HG03571 (cell line): ENCODE data around the gene PAM16.
"Not testable (repeated sequence)": the region's sequence is repeated elsewhere in the genome, so short reads cannot be mapped to it uniquely, and the experiment has no call there.

Source experiments
- ATAC-seq: cut with Tn5 transposase; IDR thresholded peaks from one replicate; pipeline ENCODE4 v1.9.1; 2021; ENCODE audit not compliant: unreplicated experiment

Gene PAM16

DNA sequence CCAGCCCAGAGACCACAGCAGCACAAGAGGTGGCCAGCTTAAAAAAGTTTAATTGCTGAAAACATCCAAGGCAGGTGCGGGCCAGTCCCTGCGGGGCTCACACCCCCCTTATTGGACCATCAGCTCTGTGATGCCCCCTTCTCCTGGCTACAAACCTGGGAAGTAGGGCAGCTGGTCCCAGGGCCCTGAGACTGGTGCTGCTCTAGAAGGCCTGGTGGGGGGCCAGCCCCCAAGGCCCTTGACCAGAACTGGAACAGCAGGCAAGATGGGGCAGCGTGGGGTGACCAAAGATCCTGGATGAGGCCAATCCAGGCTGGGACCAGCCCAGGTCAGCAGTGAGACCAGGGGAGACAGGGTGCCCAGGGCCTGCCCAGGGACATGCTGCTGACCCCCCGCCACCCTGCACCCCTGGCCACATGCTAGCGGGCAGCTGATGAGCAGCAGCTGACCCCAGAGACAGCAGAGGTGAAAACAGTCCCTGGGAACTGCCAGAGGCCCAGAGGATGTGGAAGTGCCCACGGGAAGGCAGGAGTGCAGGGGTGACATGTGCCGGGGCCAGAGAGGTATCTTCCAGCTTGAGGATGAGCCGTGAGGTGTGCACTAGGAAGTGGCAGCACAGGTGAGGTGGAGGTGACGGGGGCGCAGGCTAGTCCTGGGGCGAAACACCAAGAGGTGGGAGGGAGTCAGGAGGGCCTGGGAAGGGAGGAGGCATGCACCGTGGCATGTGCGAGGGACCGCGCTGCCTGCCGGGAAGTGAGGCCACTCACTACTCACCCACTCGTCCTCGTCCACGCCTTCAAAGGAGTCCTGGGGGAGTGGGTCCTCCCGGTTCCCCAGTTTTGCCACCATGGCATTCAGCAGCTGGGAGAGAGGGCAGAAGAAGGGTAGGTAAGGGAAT is 3.6 kb upstream of the PAM16 start:
- ATAC-seq: no peak

DNA sequence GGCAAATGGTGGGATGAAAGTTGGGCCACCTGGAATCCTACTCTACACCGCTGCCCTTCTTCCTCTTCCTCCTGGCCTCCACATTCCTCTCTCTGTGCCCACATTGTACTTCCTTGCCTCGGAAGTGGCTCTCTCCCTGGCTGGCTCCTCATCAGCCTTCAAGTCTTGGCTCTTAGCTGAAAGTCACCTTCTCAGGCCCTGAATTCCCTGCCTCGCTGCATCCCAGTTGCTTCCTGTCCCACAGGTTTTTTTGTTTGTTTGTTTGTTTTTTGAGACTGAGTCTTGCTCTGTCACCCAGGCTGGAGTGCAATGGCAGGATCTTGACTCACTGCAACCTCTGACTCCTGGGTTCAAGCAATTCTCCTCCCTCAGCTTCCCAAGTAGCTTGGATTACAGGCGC is 2.6 kb upstream of the PAM16 start:
- no peak for ATAC-seq

DNA sequence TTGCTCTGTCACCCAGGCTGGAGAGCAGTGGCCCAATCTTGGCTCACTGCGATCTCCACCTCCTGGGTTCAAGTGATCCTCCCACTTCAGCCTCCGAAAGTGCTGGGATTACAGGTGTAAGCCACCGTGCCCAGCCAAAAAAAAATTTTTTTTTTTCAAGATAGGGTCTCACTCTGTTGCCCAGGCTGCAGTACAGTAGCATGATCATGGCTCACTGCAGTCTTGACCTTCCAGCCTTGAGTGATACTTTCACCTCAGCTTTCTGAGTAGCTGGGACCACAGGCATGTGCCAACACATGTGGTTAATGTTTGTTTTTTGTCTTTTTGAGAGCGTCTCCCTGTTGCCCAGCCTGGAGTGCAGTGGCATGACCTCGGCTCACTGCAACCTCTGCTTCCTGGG is 1.7 kb upstream of the PAM16 start:
- ATAC-seq: no peak

DNA sequence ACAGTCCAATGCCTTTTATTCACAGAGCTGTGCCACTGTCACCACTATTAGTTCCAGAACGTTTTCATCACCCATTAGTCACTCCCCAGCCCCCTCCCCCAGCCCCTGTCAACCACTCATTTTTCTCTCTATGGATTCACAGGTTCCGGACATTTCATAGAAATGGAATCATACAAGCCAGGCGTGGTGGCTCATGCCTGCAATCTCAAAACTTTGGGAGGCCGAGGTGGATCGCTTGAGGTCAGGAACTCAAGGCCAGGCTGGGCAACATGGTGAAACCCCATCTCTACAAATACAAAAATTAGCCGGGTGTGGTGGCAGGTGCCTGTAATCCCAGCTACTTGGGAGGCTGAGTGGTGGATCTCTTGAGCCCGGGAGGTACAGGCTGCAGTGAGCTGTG is 759 bp upstream of the PAM16 start:
- no peak for ATAC-seq

DNA sequence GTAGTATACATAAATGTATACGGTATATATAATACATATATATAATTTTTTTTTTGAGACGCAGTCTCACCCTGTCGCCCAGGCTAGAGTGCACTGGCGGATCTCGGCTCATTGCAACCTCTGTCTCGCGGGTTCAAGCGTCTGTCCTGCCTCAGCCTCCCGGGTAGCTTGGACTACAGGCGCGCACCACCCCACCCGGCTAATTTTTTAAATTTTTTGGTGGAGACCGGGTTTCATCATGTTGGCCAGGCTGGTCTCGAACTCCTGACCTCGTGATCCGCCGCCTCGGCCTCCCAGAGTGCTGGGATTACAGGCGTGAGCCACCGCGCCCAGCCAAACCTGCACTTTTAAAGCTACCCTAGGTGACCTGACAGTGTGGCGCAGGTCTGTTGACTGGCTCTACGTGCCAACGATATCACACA is 745 bp downstream of the PAM16 start:
- peak; percentile 4 for ATAC-seq

DNA sequence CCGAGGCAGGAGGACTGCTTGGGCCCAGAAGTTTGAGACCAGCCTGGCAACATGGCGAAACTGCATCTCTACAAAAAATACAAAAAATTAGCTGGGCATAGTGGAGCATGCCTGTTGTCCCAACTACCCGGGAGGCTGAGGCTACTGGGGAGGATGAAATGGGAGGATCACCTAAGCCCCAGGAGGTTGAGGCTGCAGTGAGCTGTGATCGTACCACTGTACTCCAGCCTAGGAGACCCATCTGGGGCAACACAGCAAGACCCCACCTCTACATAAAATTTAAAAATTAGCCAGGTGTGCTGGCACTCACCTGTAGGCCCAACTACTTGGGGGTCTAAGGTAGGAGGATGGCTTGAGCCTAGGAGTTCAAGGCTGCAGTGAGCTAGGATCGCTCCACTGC is 1.8 kb downstream of the PAM16 start:
- ATAC-seq: no peak

DNA sequence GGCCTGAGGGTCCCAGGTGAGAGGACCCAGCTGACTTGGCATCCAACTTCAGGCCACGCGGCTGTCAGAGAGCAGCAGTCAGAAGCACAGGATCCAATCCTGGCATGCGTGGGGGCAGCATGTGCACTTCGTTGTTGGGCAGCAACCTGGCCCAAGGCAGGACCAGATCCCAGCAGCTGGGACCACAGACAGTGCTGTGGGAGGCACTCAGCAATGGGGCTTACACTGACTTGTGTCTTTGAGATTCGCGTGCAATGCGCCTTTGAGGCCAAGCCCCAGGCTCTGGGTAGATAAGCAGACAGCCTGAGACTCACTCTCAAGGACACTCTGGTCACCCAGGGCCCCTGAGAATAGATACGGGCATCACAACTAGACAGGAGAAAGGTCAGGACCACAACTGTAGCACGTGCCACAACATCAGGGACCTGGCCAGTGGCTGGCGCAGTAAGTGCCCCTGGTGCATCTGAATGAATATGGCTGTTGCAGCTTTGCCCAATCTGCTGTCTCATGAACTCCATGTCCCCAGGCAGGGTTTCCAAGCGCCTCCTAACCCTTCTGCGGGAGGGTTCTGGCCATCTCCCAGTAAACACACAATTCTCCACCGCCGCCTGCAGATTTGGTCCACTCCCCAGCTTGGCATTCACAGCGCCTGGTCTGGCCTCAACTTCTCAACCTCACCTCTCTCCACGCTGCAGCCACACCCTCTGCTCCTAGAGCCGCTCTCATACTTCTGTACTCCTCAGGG is 3.2 kb downstream of the PAM16 start:
- no peak for ATAC-seq

DNA sequence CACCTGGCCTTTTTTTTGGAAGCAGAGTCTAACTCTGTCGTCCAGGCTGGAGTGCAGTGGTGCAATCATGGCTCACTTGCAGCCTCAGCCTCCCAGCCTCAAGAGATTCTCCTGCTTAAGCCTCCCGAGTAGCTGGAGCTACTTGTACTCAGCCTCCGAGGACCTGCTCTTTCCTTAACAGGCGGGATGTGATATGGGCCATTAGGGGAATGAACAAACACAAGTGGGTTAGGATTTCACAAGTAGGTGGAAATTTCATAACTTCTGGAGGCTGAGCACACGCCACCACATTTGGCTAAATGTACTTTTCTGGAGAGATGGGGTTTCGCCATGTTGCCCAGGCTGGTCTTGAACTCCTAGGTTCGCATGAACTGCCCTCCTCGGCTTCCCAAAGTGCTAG is 4.1 kb downstream of the PAM16 start:
- ATAC-seq: no peak

DNA sequence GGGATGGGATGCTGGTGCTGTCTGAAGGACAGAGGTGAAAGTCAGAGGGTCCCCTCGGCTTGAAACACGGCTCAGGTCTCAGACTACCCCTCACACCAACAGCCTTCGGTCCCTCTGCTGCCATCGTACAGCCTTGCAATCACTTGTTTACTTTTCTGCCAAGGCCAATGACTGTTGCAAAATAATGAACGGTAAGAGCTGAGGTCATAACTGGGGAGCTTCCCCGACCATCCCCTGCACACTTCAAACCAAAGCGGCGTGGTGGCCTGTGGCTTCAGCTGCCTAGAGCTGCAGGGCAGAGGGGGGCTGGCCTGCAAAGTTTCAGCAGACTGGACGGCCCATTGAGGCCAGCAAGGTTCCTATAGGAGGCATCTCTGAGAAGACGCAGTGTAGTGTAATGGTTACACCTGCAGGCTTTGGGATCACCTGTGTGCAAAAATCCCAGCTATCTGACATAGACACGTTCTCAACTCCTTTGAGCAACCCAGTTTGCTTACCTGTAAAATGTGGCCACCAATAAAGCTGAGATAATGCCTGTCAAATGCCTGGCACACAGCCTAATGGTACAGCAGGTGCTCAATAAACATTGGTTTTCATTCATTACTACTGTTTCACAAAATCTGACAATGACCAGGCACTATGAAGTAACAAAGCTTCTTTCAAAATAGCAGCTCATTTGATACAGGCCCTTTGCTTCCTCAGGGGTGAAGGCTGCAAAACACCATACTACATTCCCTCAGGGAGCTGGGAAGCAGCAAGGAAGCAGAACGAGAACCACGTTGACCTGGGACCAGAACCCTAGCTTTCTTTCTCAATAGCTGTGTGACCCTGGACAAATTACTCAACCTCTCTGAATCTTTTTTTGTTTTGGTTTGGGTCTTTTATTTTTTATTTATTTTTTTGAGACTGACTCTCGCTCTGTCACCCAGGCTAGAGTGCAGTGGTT is 5.0 kb downstream of the PAM16 start:
- ATAC-seq: no peak

DNA sequence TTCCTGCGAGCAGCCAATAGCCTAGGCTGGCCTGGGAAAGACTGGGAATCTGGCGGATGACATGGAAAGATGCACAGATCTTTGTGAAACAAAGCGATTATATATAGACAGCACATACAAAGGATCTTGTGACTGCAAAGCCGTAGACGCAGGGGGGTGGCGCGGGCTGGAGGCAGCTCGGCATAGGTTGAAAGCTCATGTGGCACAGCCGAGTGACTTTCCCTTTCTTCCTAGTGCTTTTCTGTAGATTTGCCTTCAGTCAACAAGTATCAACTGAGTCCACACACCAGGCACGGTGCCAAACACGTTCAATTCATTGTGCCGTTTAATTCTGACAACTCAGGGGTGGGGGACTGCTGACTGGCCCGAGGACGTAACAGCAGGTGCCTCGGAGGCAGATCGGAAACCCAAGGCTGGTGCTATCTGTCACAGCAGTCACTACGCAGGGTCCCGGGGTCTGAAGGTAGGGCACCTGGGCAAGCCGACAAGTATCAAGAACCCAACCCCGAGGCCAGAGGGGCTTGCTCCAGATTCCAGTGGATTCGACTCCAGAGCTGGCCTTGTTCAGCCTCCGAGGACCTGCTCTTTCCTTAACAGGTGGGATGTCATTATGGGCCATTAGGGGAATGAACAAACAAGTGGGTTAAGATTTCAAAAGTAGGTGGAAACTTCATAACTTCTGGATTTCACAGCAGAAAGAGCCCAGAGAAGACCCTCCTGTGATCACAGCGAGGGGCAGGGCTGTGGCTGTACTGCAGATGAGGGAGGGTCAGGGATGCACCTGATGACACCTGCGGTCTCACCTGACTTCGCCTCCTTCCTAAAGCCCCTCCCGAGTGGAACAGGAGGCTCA is 5.9 kb downstream of the PAM16 start:
- no peak for ATAC-seq

DNA sequence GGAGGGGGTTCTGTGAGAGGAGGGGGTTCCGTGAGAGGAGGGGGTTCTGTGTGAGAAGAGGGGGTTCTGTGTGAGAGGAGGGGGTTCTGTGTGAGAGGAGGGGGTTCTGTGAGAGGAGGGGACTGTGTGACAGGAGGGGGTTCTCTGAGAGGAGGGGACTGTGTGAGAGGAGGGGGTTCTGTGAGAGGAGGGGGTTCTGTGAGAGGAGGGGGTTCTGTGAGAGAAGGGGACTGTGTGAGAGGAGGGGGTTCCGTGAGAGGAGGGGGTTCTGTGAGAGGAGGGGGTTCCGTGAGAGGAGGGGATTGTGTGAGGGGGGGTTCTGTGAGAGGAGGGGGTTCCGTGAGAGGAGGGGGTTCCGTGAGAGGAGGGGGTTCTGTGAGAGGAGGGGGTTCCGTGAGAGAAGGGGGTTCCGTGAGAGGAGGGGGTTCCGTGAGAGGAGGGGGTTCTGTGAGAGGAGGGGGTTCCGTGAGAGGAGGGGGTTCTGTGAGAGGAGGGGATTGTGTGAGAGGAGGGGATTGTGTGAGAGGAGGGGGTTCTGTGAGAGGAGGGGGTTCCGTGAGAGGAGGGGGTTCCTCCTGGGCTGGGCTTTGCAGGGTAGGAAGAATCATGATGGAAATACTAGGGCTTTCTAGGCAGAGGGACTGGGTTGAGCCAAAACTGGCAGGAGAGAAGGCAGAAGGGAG is 6.7 kb downstream of the PAM16 start:
- not testable (repeated sequence) for ATAC-seq

DNA sequence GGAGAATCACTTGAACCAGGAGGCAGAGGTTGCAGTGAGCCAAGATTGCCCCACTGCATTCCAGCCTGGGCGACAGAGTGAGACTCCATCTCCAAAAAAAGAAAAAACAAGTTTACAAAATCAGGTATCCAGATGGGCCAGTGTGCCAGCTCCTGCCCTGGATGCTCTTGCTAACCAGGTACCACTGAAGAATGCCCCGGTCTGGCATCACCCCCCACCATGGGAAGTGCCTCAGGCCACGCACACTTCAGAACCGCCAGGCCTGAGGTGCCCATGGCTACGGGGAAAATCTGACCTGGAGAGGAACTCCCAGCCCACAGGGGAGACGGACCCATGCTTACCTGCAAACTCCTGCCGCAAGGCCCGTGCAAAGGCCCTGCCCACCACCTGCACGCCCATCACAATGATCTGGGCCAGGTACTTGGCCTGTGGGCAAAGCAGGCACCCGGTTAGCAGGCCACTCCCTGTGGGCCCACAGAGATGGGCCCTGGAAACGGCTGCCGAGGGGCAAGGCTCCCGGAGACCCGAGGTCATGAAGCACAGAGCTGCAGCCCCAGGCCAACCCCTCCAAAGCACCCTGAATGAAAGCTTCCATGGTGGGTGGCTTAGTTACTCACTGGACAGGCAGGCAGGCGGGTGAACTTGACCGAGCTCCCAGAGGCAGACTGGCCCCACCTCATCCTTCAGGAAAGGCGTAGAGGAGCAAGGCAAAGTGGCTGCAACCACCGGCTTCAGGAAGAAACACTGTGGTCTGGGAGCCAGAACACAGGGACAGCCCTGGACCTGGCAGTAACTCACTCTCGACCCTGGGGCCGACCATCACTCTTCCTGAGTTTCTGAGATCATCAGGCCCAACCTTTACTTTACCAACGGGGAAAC is 8.0 kb downstream of the PAM16 start:
- ATAC-seq: no peak

DNA sequence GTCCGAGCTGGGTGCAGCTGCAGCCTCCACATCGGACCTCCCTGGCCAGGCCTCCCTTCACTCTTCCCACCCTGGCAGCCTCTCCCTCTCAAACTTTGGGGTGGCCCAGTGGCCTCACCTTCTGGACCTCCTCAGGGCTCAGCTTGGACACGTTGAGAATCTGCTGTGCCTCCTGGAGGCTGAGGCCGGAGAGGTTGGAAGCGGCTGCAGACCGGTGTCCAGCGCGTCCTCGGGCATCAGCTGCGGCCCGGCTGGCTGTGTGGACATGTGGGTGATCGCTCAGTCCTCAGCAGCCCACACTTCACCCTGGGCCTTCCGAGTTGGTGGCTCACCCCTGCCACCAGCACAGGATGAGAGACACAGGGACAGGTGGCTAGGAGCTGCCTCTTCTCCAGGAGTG is 9.9 kb downstream of the PAM16 start:
- ATAC-seq: no peak

DNA sequence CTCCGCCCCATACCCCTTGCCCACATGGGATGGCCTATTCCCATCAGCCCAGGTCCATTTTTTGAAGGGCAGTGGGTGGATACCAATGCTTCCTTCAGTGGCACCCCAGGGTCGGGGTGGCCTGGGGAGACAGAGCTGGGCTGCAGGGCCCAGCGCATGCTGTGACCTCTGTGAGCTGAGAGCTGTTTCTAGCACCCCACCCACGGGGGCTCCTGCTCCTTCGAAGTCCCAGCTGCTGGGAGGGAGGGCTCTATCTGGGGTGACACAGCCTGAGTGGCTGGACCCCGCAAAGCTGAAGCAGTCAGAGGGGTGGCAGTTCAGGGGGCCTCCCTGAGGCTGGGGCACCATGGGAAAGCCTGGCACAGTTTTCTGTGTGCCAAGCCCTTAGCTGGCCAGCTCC is 10.7 kb downstream of the PAM16 start:
- no peak for ATAC-seq

DNA sequence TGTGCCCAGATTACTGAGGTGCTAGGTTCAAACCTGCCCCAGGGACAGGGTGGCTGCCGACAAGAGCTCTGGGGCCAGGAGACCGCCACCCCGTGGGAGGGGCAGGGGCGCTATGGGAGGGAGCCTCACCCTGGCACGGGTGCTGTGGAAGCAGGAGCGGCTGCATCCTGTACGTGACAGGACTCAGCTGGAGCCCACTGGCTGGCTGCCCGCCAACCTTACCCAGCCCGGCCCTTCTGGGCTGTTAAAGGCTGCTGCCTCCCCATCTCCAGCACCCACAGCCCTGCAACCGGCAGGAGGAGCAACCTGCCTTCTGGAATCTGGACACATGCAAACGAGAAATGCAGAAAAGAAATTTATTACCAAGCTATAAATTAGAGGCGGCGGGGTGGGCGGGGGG is 11.2 kb downstream of the PAM16 start:
- ATAC-seq: no peak

DNA sequence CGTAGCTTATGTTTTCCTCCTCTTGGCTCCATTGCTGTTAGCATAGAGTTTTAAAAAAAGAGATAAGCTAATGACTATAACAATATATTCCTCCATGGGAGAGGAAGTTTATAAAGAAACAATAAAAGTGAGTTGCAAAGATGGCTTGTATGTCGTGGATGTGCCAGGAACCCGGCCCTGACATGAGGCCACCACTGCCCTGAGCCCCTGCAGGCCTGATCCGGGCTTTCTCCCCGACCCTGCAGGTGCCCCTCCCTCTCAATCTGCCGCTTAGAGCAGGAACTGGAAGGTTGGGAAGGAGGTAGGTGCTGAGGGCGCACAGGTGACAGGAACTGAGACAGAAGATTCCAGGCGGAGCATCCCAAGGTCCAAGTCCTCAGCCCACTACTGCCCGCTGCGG is 11.7 kb downstream of the PAM16 start:
- ATAC-seq: no peak

DNA sequence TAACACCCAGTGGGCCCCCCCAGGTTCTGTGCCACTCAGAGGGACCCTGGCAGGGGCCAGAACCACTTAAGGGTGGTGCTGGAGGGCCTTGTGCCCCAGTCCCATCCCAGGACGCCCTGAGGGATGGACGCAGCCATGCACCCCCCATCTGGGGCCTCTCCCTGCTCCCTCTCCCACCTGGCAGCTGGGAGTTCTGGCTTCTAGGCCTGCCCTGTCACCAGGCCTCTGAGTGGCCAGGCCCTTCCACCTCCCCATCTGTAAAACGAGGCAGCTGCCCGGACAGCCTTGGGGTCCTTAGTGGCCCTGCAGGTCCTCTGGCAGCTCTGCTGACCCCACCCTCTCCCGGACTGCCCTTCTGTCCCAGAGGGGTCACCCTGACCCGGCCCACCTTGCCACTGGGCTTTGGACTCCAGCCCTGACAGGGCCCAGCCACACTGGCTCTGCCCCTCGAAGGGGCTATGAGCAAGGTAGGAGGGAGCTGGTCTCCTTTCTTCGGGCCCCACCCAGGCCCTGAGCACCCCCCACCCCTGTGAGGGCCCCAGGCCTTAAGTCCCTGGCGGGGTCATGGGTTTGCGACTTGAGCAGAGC is 12.3 kb downstream of the PAM16 start:
- ATAC-seq: no peak

DNA sequence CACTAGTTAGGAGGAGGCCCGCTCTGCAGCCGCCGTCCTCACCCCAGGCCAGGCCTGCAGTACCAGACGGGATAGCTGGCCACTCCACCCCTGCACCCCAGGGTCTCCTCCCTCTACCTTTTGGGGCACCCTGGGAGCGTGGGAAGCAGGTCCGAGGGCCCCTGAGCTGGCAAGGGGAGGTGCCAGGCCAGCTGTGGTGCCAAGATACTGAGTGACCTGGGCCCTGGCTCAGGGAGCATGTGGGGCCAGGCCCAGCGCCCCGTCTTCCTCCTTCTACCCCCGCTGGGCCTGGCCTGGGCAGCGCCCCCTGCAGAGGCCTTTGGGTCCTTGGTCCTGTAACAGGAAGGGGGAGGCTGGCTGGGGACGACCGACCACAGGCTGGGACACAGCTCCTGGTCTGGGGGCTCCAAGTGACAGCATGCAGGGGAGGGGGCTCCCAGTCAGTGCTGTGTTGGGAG is 13.0 kb downstream of the PAM16 start:
- ATAC-seq: no peak
